Neural cell (in vitro differentiated cells): ENCODE results near the gene DDX31.

Source experiments
- EP300 ChIP-seq: fragments of 450-650 bp; conservative IDR thresholded peaks from 2 replicates; pipeline ENCODE4 v1.6.1; 2014; ENCODE audit warnings: antibody characterized with exemption, mild to moderate bottlenecking, moderate library complexity; ENCODE audit not compliant: poor library complexity, severe bottlenecking
- EZH2 ChIP-seq: fragments of 200-600, 300-800 bp; shearing (Covaris generic), sonication (generic); IDR thresholded peaks from 2 replicates; pipeline ENCODE4 v1.6.1; 2014; ENCODE audit warnings: antibody characterized with exemption, low read length, borderline replicate concordance, mild to moderate bottlenecking; ENCODE audit not compliant: insufficient read depth, poor library complexity, severe bottlenecking
- MXI1 ChIP-seq: fragments of 450-650 bp; conservative IDR thresholded peaks from 2 replicates; pipeline ENCODE4 v1.6.1; 2014; ENCODE audit warnings: antibody characterized with exemption, mild to moderate bottlenecking; ENCODE audit not compliant: poor library complexity, severe bottlenecking
- POLR2AphosphoS5 ChIP-seq: IDR thresholded peaks from 2 replicates; pipeline ENCODE4 v1.6.1; 2012
- RAD21 ChIP-seq: fragments of 450-650 bp; conservative IDR thresholded peaks from 2 replicates; pipeline ENCODE4 v1.6.1; 2014; ENCODE audit warnings: antibody characterized with exemption, mild to moderate bottlenecking, moderate library complexity
- TF ChIP-seq, protein P1 (sequence below): fragments of 450-650 bp; IDR thresholded peaks from 2 replicates; pipeline ENCODE4 v1.5.1; 2014; ENCODE audit warnings: antibody characterized with exemption, mild to moderate bottlenecking, moderate library complexity; ENCODE audit not compliant: poor library complexity, severe bottlenecking
- TF ChIP-seq, protein P2 (sequence below): IDR thresholded peaks from 2 replicates; pipeline ENCODE4 v1.6.1; 2012; ENCODE audit warnings: borderline replicate concordance

DNA sequence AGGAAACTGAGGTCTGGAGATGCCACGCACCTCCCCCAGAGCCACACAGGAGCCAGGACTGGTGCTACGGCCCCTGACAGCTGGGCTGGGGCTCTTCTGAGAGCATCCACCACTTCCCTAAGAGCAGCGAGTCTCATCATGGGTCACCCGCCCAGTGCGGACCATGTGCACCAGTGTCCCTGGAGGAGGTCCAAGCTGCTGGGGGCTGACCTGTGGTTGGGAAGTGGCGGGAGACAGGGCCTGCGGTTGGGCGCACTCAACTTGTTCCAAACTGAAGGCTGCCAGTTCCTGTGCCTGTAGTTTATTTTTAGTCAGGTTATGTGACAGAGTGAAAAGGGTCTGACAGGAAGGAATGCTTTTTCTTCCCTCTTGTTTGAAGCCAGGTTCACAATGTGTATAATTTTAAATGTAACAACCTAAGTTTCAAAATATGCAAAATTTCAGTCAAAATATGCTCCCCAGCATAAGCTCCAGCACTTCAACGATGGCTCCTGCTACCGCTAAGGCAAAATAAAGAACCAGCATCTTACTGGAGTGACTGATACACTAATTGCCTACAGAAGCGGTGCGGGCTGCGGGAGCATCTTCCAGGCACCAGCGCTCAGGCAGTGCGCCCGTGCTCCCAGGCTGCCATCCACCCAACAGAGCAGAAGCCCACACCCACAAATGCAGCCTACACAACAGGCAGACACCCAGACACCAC, 72.6 kb downstream of the DDX31 start:
- TF ChIP-seq POLR2AphosphoS5 (no peak), RAD21 (no peak), EP300 (no peak), EZH2 (no peak), MXI1 (no peak)
- TF ChIP-seq, protein P1, sequence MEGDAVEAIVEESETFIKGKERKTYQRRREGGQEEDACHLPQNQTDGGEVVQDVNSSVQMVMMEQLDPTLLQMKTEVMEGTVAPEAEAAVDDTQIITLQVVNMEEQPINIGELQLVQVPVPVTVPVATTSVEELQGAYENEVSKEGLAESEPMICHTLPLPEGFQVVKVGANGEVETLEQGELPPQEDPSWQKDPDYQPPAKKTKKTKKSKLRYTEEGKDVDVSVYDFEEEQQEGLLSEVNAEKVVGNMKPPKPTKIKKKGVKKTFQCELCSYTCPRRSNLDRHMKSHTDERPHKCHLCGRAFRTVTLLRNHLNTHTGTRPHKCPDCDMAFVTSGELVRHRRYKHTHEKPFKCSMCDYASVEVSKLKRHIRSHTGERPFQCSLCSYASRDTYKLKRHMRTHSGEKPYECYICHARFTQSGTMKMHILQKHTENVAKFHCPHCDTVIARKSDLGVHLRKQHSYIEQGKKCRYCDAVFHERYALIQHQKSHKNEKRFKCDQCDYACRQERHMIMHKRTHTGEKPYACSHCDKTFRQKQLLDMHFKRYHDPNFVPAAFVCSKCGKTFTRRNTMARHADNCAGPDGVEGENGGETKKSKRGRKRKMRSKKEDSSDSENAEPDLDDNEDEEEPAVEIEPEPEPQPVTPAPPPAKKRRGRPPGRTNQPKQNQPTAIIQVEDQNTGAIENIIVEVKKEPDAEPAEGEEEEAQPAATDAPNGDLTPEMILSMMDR: no peak
- TF ChIP-seq, protein P2, sequence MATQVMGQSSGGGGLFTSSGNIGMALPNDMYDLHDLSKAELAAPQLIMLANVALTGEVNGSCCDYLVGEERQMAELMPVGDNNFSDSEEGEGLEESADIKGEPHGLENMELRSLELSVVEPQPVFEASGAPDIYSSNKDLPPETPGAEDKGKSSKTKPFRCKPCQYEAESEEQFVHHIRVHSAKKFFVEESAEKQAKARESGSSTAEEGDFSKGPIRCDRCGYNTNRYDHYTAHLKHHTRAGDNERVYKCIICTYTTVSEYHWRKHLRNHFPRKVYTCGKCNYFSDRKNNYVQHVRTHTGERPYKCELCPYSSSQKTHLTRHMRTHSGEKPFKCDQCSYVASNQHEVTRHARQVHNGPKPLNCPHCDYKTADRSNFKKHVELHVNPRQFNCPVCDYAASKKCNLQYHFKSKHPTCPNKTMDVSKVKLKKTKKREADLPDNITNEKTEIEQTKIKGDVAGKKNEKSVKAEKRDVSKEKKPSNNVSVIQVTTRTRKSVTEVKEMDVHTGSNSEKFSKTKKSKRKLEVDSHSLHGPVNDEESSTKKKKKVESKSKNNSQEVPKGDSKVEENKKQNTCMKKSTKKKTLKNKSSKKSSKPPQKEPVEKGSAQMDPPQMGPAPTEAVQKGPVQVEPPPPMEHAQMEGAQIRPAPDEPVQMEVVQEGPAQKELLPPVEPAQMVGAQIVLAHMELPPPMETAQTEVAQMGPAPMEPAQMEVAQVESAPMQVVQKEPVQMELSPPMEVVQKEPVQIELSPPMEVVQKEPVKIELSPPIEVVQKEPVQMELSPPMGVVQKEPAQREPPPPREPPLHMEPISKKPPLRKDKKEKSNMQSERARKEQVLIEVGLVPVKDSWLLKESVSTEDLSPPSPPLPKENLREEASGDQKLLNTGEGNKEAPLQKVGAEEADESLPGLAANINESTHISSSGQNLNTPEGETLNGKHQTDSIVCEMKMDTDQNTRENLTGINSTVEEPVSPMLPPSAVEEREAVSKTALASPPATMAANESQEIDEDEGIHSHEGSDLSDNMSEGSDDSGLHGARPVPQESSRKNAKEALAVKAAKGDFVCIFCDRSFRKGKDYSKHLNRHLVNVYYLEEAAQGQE: no peak
